Lower leg skin (tissue), 3 donors: ENCODE measurements around the gene GNAZ.

Experiments used
- CTCF ChIP-seq, 3 donors: fragments of 450-650 bp; IDR thresholded peaks; one replicate each; pipeline ENCODE4 v1.5.1; 2016; ENCODE audit warnings: antibody characterized with exemption in 3 of 3, mild to moderate bottlenecking in 3 of 3, moderate library complexity in 2 of 3
- POLR2A ChIP-seq, 2 donors: fragments of 450-650 bp; IDR thresholded peaks; one replicate each; pipeline ENCODE4 v1.6.1; 2016 to 2017; ENCODE audit warnings: antibody characterized with exemption in 2 of 2, mild to moderate bottlenecking in 1 of 2, moderate library complexity in 1 of 2

GRCh38 chr22:23118647-23119493 is 48.6 kb downstream of the GNAZ start:
- no peak for TF ChIP-seq CTCF (IDR thresholded peaks at IDR 0.05)
- TF ChIP-seq POLR2A (IDR thresholded peaks at IDR 0.05): no peak
